ENCODE measurements around the gene MMADHC. TPM values are rescaled to one million over a fixed set of nuclear protein-coding genes. Genes with fewer than 3 reads are reported as not detected.

The MMADHC gene
- total and polyA plus RNA-seq, 2 of the 13 experiments (the other 11 are each of a cell fraction or from before 2014, with no cell fraction given), result 90.2 to 210 TPM

- TF ChIP-seq, protein P1, sequence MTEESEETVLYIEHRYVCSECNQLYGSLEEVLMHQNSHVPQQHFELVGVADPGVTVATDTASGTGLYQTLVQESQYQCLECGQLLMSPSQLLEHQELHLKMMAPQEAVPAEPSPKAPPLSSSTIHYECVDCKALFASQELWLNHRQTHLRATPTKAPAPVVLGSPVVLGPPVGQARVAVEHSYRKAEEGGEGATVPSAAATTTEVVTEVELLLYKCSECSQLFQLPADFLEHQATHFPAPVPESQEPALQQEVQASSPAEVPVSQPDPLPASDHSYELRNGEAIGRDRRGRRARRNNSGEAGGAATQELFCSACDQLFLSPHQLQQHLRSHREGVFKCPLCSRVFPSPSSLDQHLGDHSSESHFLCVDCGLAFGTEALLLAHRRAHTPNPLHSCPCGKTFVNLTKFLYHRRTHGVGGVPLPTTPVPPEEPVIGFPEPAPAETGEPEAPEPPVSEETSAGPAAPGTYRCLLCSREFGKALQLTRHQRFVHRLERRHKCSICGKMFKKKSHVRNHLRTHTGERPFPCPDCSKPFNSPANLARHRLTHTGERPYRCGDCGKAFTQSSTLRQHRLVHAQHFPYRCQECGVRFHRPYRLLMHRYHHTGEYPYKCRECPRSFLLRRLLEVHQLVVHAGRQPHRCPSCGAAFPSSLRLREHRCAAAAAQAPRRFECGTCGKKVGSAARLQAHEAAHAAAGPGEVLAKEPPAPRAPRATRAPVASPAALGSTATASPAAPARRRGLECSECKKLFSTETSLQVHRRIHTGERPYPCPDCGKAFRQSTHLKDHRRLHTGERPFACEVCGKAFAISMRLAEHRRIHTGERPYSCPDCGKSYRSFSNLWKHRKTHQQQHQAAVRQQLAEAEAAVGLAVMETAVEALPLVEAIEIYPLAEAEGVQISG (CRISPR knock-in tag; IDR thresholded peaks at IDR 0.05), result no peak
- TF ChIP-seq, protein P2, sequence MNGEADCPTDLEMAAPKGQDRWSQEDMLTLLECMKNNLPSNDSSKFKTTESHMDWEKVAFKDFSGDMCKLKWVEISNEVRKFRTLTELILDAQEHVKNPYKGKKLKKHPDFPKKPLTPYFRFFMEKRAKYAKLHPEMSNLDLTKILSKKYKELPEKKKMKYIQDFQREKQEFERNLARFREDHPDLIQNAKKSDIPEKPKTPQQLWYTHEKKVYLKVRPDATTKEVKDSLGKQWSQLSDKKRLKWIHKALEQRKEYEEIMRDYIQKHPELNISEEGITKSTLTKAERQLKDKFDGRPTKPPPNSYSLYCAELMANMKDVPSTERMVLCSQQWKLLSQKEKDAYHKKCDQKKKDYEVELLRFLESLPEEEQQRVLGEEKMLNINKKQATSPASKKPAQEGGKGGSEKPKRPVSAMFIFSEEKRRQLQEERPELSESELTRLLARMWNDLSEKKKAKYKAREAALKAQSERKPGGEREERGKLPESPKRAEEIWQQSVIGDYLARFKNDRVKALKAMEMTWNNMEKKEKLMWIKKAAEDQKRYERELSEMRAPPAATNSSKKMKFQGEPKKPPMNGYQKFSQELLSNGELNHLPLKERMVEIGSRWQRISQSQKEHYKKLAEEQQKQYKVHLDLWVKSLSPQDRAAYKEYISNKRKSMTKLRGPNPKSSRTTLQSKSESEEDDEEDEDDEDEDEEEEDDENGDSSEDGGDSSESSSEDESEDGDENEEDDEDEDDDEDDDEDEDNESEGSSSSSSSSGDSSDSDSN (CRISPR knock-in tag; IDR thresholded peaks at IDR 0.05), result no peak
- TF ChIP-seq ZNF766 (CRISPR knock-in tag; IDR thresholded peaks at IDR 0.05; ENCODE audit: borderline replicate concordance) (no peak), ZNF550 (CRISPR knock-in tag; IDR thresholded peaks at IDR 0.05; ENCODE audit: borderline replicate concordance) (no peak)
These were observed 31.1 kb downstream of the MMADHC start (continued) for GRCh38 chr2:149556452-149556851.

DNA sequence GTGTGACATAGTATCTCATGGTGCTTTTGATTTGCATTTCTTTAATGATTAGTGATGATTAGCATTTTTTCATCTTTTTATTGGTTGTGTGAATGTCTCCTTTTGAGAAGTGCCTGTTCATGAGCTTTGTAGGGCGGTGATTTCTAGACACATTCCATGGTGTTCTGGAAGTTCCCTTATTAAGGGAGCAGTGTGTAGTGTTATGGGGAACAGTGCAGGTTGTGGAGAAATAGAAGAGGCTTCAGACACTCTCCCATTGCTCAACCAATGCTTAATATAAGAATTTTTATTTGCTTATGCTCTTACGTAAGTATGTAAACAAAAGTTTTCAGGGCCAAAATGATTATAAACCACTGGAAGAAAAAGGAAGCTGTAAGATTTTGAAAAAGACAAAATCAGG, 34.7 kb downstream of the MMADHC start:
- ChIA-PET CTCF (ENCODE audit: low intra/inter-chr PET ratio, low total read pairs) (no interaction called here), POLR2A (no interaction called here)
- Histone ChIP-seq H3K4me2 (ENCODE audit: low read depth, low read length) (no peak overlapping the region), H3K27me3 (ENCODE audit: control insufficient read depth in 1 of 2, insufficient read depth in 2 of 2, low read length in 2 of 2) (no peaks in the 10 kb centered on the region), H4K20me1 (ENCODE audit: insufficient read depth, low read length) (no peaks in the 10 kb centered on the region), H3K79me2 (ENCODE audit: insufficient read depth, low read length) (no peaks in the 10 kb centered on the region), H3K4me3 (replicated peaks in 1 of 3; ENCODE audit: insufficient read depth in 1 of 3, low read depth in 2 of 3, low read length in 3 of 3) (no peak overlapping the region), H3K9ac (ENCODE audit: insufficient read depth, low read depth, low read length) (no peak overlapping the region), H3K9me3 (ENCODE audit: low read length) (no peaks in the 10 kb centered on the region), H2AFZ (ENCODE audit: low read length) (no peak overlapping the region), H3K27ac (ENCODE audit: extremely low read length, insufficient read depth, low read length) (no peak overlapping the region), H3K4me1 (ENCODE audit: insufficient read depth, low read length) (no peaks in the 10 kb centered on the region), H3K36me3 (replicated peaks in 1 of 2; ENCODE audit: control insufficient read depth in 1 of 2, insufficient read depth in 2 of 2, low read length in 2 of 2) (no peaks in the 10 kb centered on the region)
- WGBS (ENCODE audit: low lambda C conversion rate), result 51% methylated on average over 2 of the region's 2 CpGs
- in situ Hi-C loops (cut with HindIII; ENCODE audit: extremely low pct_ligation_motif_present, low pct_unique_long_range_greater_than_20kb) (no loop called here), intact Hi-C loops (cut with micrococcal nuclease; ENCODE audit: unreplicated experiment) (no loop called here)
- FAIRE-seq (no peak), ATAC-seq (no peak), DNase-seq (ENCODE audit: low spot score) (no peak)
- BruUV-seq (replicated peaks), result no TSS peak
- TF ChIP-seq MTA3 (CRISPR knock-in tag; IDR thresholded peaks at IDR 0.05), result no peak
- no peak for TF ChIP-seq ZNF530 (CRISPR knock-in tag; IDR thresholded peaks at IDR 0.05; ENCODE audit: low read depth)
- no peak for TF ChIP-seq GABPA (IDR thresholded peaks at IDR 0.05; ENCODE audit: low read depth, low read length)
- no peak for TF ChIP-seq GABPA (CRISPR knock-in tag; IDR thresholded peaks at IDR 0.05; ENCODE audit: low read depth)
- no peak for TF ChIP-seq RARG (CRISPR knock-in tag; IDR thresholded peaks at IDR 0.05; ENCODE audit: low read depth)
- TF ChIP-seq HES4 (CRISPR knock-in tag; IDR thresholded peaks at IDR 0.05; ENCODE audit: borderline replicate concordance), result no peak
- no peak for TF ChIP-seq ZNF572 (CRISPR knock-in tag; IDR thresholded peaks at IDR 0.05)
- TF ChIP-seq ZMAT5 (CRISPR knock-in tag; IDR thresholded peaks at IDR 0.05; ENCODE audit: borderline replicate concordance, low read depth), result no peak
- TF ChIP-seq SKI (IDR thresholded peaks at IDR 0.05; ENCODE audit: partially characterized antibody), result no peak
- TF ChIP-seq GABPB1 (CRISPR knock-in tag; IDR thresholded peaks at IDR 0.05), result no peak
- no peak for TF ChIP-seq HNRNPL (IDR thresholded peaks at IDR 0.05; ENCODE audit: low read depth, low read length)

Measured in HepG2 (cell line).